Measurements from ENCODE around the gene GHR. TPM values are rescaled to one million over a fixed set of nuclear protein-coding genes. Genes with fewer than 3 reads are reported as not detected.

Gene GHR
- total and polyA plus RNA-seq, 2 of the 8 experiments (the other 6 are each of a cell fraction or from before 2014, with no cell fraction given) = 0.15 to 0.19 TPM

- no peak overlapping the region for H2BK120ac ChIP-seq (replicated peaks; ENCODE audit: low read depth, low read length)
- no peak overlapping the region for H2BK5ac ChIP-seq (ENCODE audit: low read depth, low read length)
- no peak overlapping the region for H4K91ac ChIP-seq (replicated peaks; ENCODE audit: insufficient read length, low read length)
- no peaks in the 10 kb centered on the region for H3K36me3 ChIP-seq (ENCODE audit: control insufficient read depth in 2 of 4, insufficient read depth in 4 of 4, low read length in 3 of 4)
- H2BK15ac ChIP-seq (ENCODE audit: low read length) = no peak overlapping the region
- TF ChIP-seq PHF8 (conservative IDR thresholded peaks at IDR 0.05; ENCODE audit: low read depth, low read length) (no peak), TAF1 (IDR thresholded peaks at IDR 0.05; ENCODE audit: low read depth, low read length) (no peak), RBBP5 (IDR thresholded peaks at IDR 0.05; ENCODE audit: borderline replicate concordance, low read depth, low read length) (no peak)
- no peaks in the 10 kb centered on the region for H3K9me3 ChIP-seq (ENCODE audit: insufficient read depth in 2 of 2, low read depth in 1 of 2, low read length in 1 of 2)
- H3K27me3 ChIP-seq (replicated peaks in 1 of 4; ENCODE audit: control insufficient read depth in 3 of 4, extremely low read depth in 1 of 4, insufficient read depth in 3 of 4, low read length in 3 of 4) = no peaks in the 10 kb centered on the region
- no peaks in the 10 kb centered on the region for H3K79me1 ChIP-seq (ENCODE audit: low read depth, low read length)
- H3K9ac ChIP-seq (replicated peaks in 1 of 4; ENCODE audit: extremely low read depth in 1 of 4, low read depth in 3 of 4, low read length in 3 of 4) = no peak overlapping the region
- FAIRE-seq = no peak
- H4K5ac ChIP-seq (ENCODE audit: insufficient read length, low read depth, low read length) = no peak overlapping the region
- no peak overlapping the region for H3K56ac ChIP-seq (replicated peaks; ENCODE audit: insufficient read length, low read depth, low read length)
- no peak overlapping the region for H3K4me2 ChIP-seq (ENCODE audit: insufficient read depth in 1 of 2, low read depth in 2 of 2, low read length in 2 of 2)
- ChIA-PET POLR2A (ENCODE audit: partially characterized antibody) (no interaction called here), CTCF (ENCODE audit: partially characterized antibody) (no interaction called here)
- H3K79me2 ChIP-seq (ENCODE audit: control insufficient read depth in 1 of 2, insufficient read depth in 2 of 2, low read length in 2 of 2) = no peaks in the 10 kb centered on the region
- no peak overlapping the region for H3K4me3 ChIP-seq (ENCODE audit: extremely low read depth in 1 of 4, insufficient read depth in 2 of 4, low read depth in 3 of 4, low read length in 4 of 4)
- no peak overlapping the region for H2BK12ac ChIP-seq (ENCODE audit: low read depth, low read length)
- H3K14ac ChIP-seq (ENCODE audit: insufficient read length) = no peak overlapping the region
- WGBS, 2 experiments (ENCODE audit: extremely low coverage in 1 of 2, insufficient coverage in 1 of 2, insufficient read length in 1 of 2, insufficient replicate concordance in 2 of 2, low coverage in 1 of 2, low lambda C conversion rate in 2 of 2, missing lambda C conversion rate in 1 of 2) = 100% methylated on average over 1 of the region's 1 CpG; no CpG with 5 or more reads in 1 of the 2 experiments
- no peak overlapping the region for H2AFZ ChIP-seq (ENCODE audit: low read length)
- no peak overlapping the region for H3K27ac ChIP-seq (ENCODE audit: low read depth, low read length)
- H3K18ac ChIP-seq (ENCODE audit: extremely low read depth, low read length) = no peak overlapping the region
- H4K20me1 ChIP-seq (replicated peaks in 1 of 2; ENCODE audit: control insufficient read depth in 1 of 2, insufficient read depth in 2 of 2, low read length in 2 of 2) = no peaks in the 10 kb centered on the region
- DNase-seq (ENCODE audit: low read depth in 1 of 2, low spot score in 2 of 2) = no peak
- H2AK5ac ChIP-seq (ENCODE audit: low read depth, low read length) = no peak overlapping the region
- H4K8ac ChIP-seq (ENCODE audit: extremely low read depth, insufficient read depth, low read length) = no peak overlapping the region
- no peak overlapping the region for H3K4ac ChIP-seq (replicated peaks; ENCODE audit: insufficient read length, low read depth, low read length)
- H3K23me2 ChIP-seq (ENCODE audit: low read depth, low read length) = no peaks in the 10 kb centered on the region
- no peak overlapping the region for H3K23ac ChIP-seq (ENCODE audit: insufficient read length)
- no peaks in the 10 kb centered on the region for H3K4me1 ChIP-seq (replicated peaks in 1 of 4; ENCODE audit: control insufficient read depth in 3 of 4, insufficient read depth in 4 of 4, low read length in 3 of 4)
- H2BK20ac ChIP-seq (ENCODE audit: low read length) = no peak overlapping the region
Measured at GRCh38 chr5:42547894-42548293, 124.7 kb downstream of the GHR start.

All from H1 (cell line).